SJCRH30 (cell line): ENCODE results near the gene SAMD14. TPM values are rescaled to one million over a fixed set of nuclear protein-coding genes. Genes with fewer than 3 reads are reported as not detected.

ENCODE experiments used
- DNase-seq, 2 experiments: peaks; one replicate each; pipeline ENCODE4 v3.0.0-alpha.2; 2015 to 2020
- H3K27ac ChIP-seq: fragments of 250-450 bp; sonication (Bioruptor Pico); 2 replicates; pipeline ENCODE4 v1.5.1; 2020; ENCODE audit warnings: mild to moderate bottlenecking, moderate library complexity
- H3K27me3 ChIP-seq: fragments of 250-450 bp; sonication (Bioruptor Pico); 2 replicates; pipeline ENCODE4 v1.5.1; 2020; ENCODE audit warnings: mild to moderate bottlenecking, moderate library complexity
- H3K36me3 ChIP-seq: fragments of 250-450 bp; sonication (Bioruptor Pico); 2 replicates; pipeline ENCODE4 v1.5.1; 2020; ENCODE audit warnings: mild to moderate bottlenecking, moderate library complexity
- H3K4me1 ChIP-seq: fragments of 250-450 bp; sonication (Bioruptor Pico); 2 replicates; pipeline ENCODE4 v1.5.1; 2020; ENCODE audit warnings: mild to moderate bottlenecking, moderate library complexity
- H3K4me3 ChIP-seq: fragments of 250-450 bp; sonication (Bioruptor Pico); 2 replicates; pipeline ENCODE4 v1.5.1; 2020; ENCODE audit warnings: mild to moderate bottlenecking, moderate library complexity
- H3K9me3 ChIP-seq: fragments of 250-450 bp; sonication (Bioruptor Pico); replicated peaks from 2 replicates; pipeline ENCODE4 v1.5.1; 2020; ENCODE audit warnings: mild to moderate bottlenecking, moderate library complexity
- total RNA-seq: library from RNA; depleted of rRNA; stranded (reverse); fragments of >200 nt; shearing (Covaris generic); gene quantifications from 2 replicates; pipeline ENCODE4 v1.2.3, GENCODE V29; 2014

SAMD14 gene
- total RNA-seq, 1 experiment from 2014 or later: 3.1 TPM

DNA sequence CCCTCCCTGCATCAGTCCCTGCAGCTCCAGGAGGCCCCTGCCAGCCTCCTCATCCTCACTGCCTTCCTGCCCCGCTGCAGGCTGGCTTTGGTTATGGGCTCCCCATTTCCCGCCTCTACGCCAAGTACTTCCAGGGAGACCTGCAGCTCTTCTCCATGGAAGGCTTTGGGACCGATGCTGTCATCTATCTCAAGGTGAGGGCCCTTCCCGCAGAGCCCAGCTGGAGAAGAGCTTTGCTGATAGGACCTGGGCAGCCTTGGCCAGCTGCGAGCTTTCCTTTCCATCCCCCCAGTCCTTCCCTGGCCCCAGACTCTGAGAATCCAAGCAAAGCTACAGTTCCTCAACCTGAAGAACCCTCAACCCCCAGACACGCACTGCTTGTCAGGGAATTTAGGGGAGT lies 20.8 kb downstream of the SAMD14 start:
- no peak overlapping the region for H3K27ac ChIP-seq
- no peak for DNase-seq
- no peaks in the 10 kb centered on the region for H3K36me3 ChIP-seq
- H3K4me3 ChIP-seq: no peak overlapping the region
- H3K27me3 ChIP-seq: no peaks in the 10 kb centered on the region
- no peaks in the 10 kb centered on the region for H3K4me1 ChIP-seq
- H3K9me3 ChIP-seq: no peaks in the 10 kb centered on the region

DNA sequence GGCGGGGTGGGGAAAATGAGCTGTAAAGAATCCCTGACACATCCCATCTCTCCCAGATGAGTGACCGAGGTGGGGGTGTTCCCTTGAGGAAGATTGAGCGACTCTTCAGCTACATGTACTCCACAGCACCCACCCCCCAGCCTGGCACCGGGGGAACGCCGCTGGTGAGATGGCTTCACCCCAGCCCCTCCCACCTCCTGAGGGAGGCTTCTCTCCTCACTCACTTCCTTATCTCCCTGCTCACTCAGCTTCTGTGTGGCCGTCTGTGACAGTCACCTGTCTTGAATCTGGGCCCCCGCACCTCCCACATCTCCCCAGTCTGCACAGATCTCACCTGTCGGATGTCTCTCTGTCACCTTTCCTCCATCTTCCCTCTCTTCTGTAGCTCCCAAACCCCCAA lies 21.4 kb downstream of the SAMD14 start:
- Histone ChIP-seq H3K27me3 (no peaks in the 10 kb centered on the region), H3K4me3 (no peak overlapping the region)
- DNase-seq: no peak

GRCh38 chr17:50107790-50108414 lies 22.1 kb downstream of the SAMD14 start:
- Histone ChIP-seq H3K4me1 (no peaks in the 10 kb centered on the region; the same call in 1 of the 2 replicates), H3K9me3 (no peaks in the 10 kb centered on the region), H3K27ac (no peak overlapping the region), H3K36me3 (no peaks in the 10 kb centered on the region), H3K4me3 (no peak overlapping the region), H3K27me3 (no peaks in the 10 kb centered on the region)
- no peak for DNase-seq

More for the DNA sequence above, 21.4 kb downstream of the SAMD14 start:
- H3K36me3 ChIP-seq: no peaks in the 10 kb centered on the region
- H3K4me1 ChIP-seq: no peaks in the 10 kb centered on the region
- H3K9me3 ChIP-seq: no peaks in the 10 kb centered on the region
- no peak overlapping the region for H3K27ac ChIP-seq

GRCh38 chr17:50106393-50107131 lies 23.4 kb downstream of the SAMD14 start:
- DNase-seq: no peak
- Histone ChIP-seq H3K4me3 (no peak overlapping the region), H3K9me3 (no peaks in the 10 kb centered on the region), H3K27me3 (no peaks in the 10 kb centered on the region), H3K27ac (no peak overlapping the region), H3K36me3 (no peaks in the 10 kb centered on the region), H3K4me1 (peaks cover 13% of the 10 kb centered on the region)

- H3K36me3 ChIP-seq: no peaks in the 10 kb centered on the region
- DNase-seq: no peak
- H3K4me1 ChIP-seq: peaks cover 13% of the 10 kb centered on the region
- no peaks in the 10 kb centered on the region for H3K27me3 ChIP-seq
- no peaks in the 10 kb centered on the region for H3K9me3 ChIP-seq
- H3K27ac ChIP-seq: no peak overlapping the region
- H3K4me3 ChIP-seq: no peak overlapping the region
Observed at GRCh38 chr17:50105811-50106210, 24.1 kb downstream of the SAMD14 start.

GRCh38 chr17:50103941-50104340 lies 26.0 kb downstream of the SAMD14 start:
- no peak for DNase-seq
- H3K36me3 ChIP-seq: no peaks in the 10 kb centered on the region
- H3K27me3 ChIP-seq: no peaks in the 10 kb centered on the region
- peaks cover 13% of the 10 kb centered on the region for H3K4me1 ChIP-seq
- no peak overlapping the region for H3K4me3 ChIP-seq
- H3K27ac ChIP-seq: no peak overlapping the region
- H3K9me3 ChIP-seq: no peaks in the 10 kb centered on the region

- Histone ChIP-seq H3K4me1 (peaks cover 13% of the 10 kb centered on the region), H3K9me3 (no peaks in the 10 kb centered on the region), H3K4me3 (no peak overlapping the region), H3K27me3 (no peaks in the 10 kb centered on the region), H3K36me3 (no peaks in the 10 kb centered on the region), H3K27ac (no peak overlapping the region)
- peak in 1 of 2 experiments; percentile 19 for DNase-seq
Observed at GRCh38 chr17:50103252-50103651, 26.7 kb downstream of the SAMD14 start.

DNA sequence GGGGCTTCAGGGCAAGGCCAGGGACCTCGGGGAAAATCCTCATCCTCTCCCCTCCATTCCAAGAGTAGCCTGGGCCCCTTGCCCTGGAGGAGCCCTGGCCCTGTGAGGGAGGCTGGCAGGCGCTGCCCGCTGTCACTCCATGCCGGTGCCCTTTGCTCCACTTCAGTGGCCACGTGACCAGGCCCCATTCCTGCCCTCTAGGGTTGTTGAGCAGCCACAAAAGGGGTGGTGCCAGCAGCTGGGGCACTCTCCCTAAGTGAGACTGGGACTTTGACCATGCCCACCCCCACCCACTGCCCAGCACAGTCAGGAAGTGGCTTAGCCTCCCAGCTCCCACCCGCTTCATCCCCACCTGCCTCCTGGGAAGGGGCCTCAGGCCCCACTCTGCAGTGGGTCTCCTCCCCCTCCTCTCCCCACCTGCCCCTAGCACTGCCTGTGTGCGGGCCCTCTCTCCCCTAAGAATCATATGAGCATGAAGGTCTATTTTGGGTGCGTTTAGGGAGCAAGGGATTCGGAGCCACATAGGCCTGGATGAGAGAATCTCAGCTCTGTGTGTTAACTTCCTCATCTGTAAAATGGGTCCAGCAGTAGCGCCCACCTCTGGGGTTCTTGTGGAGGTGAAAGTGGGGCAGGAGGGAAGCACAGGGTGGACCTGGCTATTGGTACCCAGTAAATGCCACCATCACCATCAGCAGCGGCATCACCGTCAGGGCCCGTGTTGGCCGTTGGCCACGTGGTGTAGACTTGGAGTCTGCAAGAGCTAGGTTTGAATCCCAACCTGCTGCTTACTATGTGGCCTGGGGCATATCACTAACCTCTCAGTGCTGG lies 27.6 kb downstream of the SAMD14 start:
- peaks cover 13% of the 10 kb centered on the region for H3K4me1 ChIP-seq
- no peaks in the 10 kb centered on the region for H3K36me3 ChIP-seq
- peak; percentile 44 to 45 for DNase-seq
- H3K9me3 ChIP-seq: no peaks in the 10 kb centered on the region
- peak overlapping the region; percentile 21; the same call in 1 of the 2 replicates for H3K27ac ChIP-seq
- H3K4me3 ChIP-seq: no peak overlapping the region; the same call in 1 of the 2 replicates
- H3K27me3 ChIP-seq: no peaks in the 10 kb centered on the region

DNA sequence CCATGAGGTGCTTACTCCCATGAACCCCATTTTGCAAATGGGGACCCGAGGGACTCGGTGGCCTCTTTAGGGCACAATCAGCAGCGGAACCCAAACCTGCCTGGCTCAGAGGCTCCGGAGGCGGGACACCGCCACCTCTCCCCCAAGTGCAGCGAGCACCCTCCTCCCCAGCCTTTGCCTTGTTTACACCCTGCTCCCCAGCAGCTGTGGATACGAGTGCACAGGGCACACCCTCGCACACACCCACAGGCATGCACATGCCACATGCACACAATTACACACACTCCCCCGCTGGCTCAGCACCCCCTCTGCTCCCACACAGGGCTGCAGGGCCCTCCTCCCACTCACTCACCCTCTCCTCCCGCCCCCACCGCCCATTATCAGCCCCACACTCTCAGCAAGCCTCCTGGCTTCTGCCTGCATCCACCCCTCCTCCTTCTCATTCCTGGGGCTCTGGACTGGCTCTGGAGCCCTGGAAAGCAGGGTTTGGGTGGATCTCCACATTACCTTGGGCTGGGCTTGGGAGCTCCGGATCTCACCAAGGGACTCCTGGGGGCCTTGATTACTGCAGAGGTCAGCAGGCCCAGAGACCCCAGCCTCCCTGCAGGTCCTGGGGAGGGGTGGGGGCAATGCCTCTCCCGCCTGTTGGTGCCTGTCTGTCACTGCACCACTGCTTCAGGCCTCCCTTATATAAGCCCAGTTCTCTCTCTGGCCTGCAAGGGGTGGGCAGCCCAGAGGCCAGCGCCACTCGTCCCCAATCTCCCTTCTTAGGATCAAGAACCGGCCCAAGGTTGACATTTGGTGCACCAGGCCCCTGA lies 28.4 kb downstream of the SAMD14 start:
- Histone ChIP-seq H3K4me1 (peaks cover 13% of the 10 kb centered on the region), H3K36me3 (no peaks in the 10 kb centered on the region), H3K4me3 (peak overlapping the region; percentile 31), H3K27ac (peak overlapping the region; percentile 21; the same call in 1 of the 2 replicates), H3K27me3 (no peaks in the 10 kb centered on the region), H3K9me3 (no peaks in the 10 kb centered on the region)
- peak; percentile 34 to 44 for DNase-seq

- Histone ChIP-seq H3K27ac (no peak overlapping the region), H3K9me3 (no peaks in the 10 kb centered on the region), H3K4me1 (peaks cover 13% of the 10 kb centered on the region), H3K4me3 (peak overlapping the region; percentile 31), H3K36me3 (no peaks in the 10 kb centered on the region), H3K27me3 (no peaks in the 10 kb centered on the region)
- DNase-seq: peak in 1 of 2 experiments; percentile 31
Observed at GRCh38 chr17:50100921-50101345, 29.0 kb downstream of the SAMD14 start.

- Histone ChIP-seq H3K27ac (no peak overlapping the region), H3K36me3 (no peaks in the 10 kb centered on the region), H3K9me3 (no peaks in the 10 kb centered on the region), H3K4me3 (no peak overlapping the region), H3K27me3 (no peaks in the 10 kb centered on the region), H3K4me1 (peaks cover 13% of the 10 kb centered on the region)
- no peak for DNase-seq
Observed at GRCh38 chr17:50100480-50100883, 29.5 kb downstream of the SAMD14 start.

- H3K9me3 ChIP-seq: no peaks in the 10 kb centered on the region
- no peak overlapping the region for H3K27ac ChIP-seq
Observed at GRCh38 chr17:50099003-50099402, 31.0 kb downstream of the SAMD14 start.

DNA sequence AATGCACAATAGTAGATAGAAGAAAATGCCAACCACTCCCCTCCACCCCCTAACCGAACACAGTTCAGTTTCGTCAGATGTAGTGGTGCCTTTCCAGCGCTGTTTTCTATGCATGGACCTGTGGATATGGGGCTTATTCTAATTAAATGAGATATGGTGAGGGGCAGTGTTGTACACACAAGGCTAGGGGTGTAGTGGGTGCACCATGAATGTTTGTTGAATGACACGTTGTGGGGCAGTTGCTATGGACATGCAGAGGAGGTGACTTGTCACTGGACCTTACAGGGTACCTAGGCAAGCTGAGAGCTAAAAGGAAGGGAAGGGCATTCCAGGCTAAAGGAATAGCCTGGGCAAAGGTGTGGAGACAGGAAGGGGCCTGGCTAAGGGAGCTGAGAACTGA lies 31.4 kb downstream of the SAMD14 start:
- Histone ChIP-seq H3K4me3 (no peak overlapping the region), H3K27ac (no peak overlapping the region), H3K9me3 (no peaks in the 10 kb centered on the region), H3K27me3 (no peaks in the 10 kb centered on the region; the same call in 1 of the 2 replicates), H3K4me1 (peaks cover 15% of the 10 kb centered on the region), H3K36me3 (no peaks in the 10 kb centered on the region)
- DNase-seq: no peak

More at GRCh38 chr17:50099003-50099402, 31.0 kb downstream of the SAMD14 start:
- no peak overlapping the region for H3K4me3 ChIP-seq
- H3K27me3 ChIP-seq: no peaks in the 10 kb centered on the region
- no peaks in the 10 kb centered on the region for H3K36me3 ChIP-seq
- peaks cover 15% of the 10 kb centered on the region for H3K4me1 ChIP-seq
- no peak for DNase-seq

- Histone ChIP-seq H3K4me3 (no peak overlapping the region), H3K9me3 (no peaks in the 10 kb centered on the region), H3K27me3 (no peaks in the 10 kb centered on the region; the same call in 1 of the 2 replicates), H3K4me1 (peaks cover 15% of the 10 kb centered on the region), H3K36me3 (no peaks in the 10 kb centered on the region), H3K27ac (no peak overlapping the region)
- no peak for DNase-seq
Observed at GRCh38 chr17:50097926-50098325, 32.0 kb downstream of the SAMD14 start.
